Mucosa of descending colon (tissue), 3 donors: ENCODE measurements around the gene RPP38. TPM values are rescaled to one million over a fixed set of nuclear protein-coding genes. Genes with fewer than 3 reads are reported as not detected.

Source experiments
- ATAC-seq: fragments of 200-7000 bp; cut with Tn5 transposase; one replicate; pipeline ENCODE4 v1.9.1; 2020; ENCODE audit warnings: mild to moderate bottlenecking, moderate library complexity
- DNase-seq, 3 donors: peaks; one replicate each; pipeline ENCODE4 v3.0.0-alpha.2; 2020
- H3K36me3 ChIP-seq: fragments of 200-600 bp; one replicate; pipeline ENCODE4 v1.8.0; 2021; ENCODE audit warnings: low read depth, mild to moderate bottlenecking
- H3K4me1 ChIP-seq: fragments of 200-600 bp; one replicate; pipeline ENCODE4 v1.8.0; 2021; ENCODE audit warnings: low read depth, mild to moderate bottlenecking
- H3K4me3 ChIP-seq: fragments of 200-600 bp; one replicate; pipeline ENCODE4 v1.8.0; 2021; ENCODE audit warnings: mild to moderate bottlenecking
- H3K9me3 ChIP-seq: fragments of 200-600 bp; one replicate; pipeline ENCODE4 v1.8.0; 2021; ENCODE audit warnings: mild to moderate bottlenecking
- intact Hi-C, 2 donors: fragments of 100-400 bp; cut with DNase I in 1 of 2; cut with micrococcal nuclease in 1 of 2; formaldehyde crosslinking; loops; one replicate each; pipeline versions ENCODE4 v1.11.0 to v1.11.1; 2022; cut with DNase I, micrococcal nuclease
- total RNA-seq, 3 donors: library from RNA; stranded (reverse); fragmentation: NEBNext Ultra II Directional in 2 of 3; extraction: Animal tissue kit (Norgen Biotek cat#: 25700) in 2 of 3; gene quantifications; one replicate each; pipeline versions ENCODE4 v1.2.1 to v1.2.4, GENCODE V29; 2021 to 2023
- TF ChIP-seq, protein P1 (sequence below): fragments of 200-600 bp; IDR thresholded peaks from one replicate; pipeline ENCODE4 v1.8.0; 2022; ENCODE audit warnings: antibody characterized with exemption, mild to moderate bottlenecking
- donor health status: DM: no; HTN: no; CAD: no; lungs with moderate emphysema.
- donor health status: DM: no; HTN: no; CAD: no.
- donor health status: DM: no; HTN: yes; CAD: no.

The RPP38 gene
- total RNA-seq, 3 donors from 2014 or later: 15.8 to 17.9 (median 17.7) TPM

DNA sequence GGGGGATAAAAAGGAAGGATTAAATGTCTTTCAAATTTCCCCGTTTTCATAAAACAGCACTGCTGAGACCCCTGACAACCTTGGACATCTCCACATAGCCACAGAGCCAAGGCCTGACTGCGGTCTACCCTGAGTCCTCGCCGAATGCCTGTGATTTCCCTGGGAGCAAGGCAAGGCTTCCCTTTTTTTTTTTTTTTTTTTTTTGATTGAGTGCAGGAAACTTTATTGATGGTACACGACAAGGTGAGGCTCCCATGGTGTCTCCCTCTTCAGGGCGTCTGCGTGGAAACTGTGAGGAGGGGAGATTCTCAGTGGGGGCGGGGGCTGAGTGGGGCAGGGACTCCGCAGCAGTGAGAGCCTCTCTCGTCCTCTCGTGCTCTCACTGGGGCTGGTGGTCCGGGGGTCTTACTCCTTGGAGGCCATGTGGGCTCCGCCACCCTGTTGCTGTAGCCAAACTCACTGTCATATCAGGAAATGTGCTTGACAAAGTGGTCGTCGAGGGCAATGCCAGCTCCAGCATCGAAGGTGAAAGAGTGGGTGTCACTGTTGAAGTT is 4.2 kb upstream of the RPP38 start:
- ATAC-seq: no peak
- H3K9me3 ChIP-seq: no peaks in the 10 kb centered on the region
- DNase-seq: no peak
- H3K36me3 ChIP-seq: no peaks in the 10 kb centered on the region
- TF ChIP-seq, protein P1, sequence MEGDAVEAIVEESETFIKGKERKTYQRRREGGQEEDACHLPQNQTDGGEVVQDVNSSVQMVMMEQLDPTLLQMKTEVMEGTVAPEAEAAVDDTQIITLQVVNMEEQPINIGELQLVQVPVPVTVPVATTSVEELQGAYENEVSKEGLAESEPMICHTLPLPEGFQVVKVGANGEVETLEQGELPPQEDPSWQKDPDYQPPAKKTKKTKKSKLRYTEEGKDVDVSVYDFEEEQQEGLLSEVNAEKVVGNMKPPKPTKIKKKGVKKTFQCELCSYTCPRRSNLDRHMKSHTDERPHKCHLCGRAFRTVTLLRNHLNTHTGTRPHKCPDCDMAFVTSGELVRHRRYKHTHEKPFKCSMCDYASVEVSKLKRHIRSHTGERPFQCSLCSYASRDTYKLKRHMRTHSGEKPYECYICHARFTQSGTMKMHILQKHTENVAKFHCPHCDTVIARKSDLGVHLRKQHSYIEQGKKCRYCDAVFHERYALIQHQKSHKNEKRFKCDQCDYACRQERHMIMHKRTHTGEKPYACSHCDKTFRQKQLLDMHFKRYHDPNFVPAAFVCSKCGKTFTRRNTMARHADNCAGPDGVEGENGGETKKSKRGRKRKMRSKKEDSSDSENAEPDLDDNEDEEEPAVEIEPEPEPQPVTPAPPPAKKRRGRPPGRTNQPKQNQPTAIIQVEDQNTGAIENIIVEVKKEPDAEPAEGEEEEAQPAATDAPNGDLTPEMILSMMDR: no peak
- intact Hi-C loops: no loop called here
- no peak overlapping the region for H3K4me3 ChIP-seq
- H3K4me1 ChIP-seq: peaks cover 5% of the 10 kb centered on the region

DNA sequence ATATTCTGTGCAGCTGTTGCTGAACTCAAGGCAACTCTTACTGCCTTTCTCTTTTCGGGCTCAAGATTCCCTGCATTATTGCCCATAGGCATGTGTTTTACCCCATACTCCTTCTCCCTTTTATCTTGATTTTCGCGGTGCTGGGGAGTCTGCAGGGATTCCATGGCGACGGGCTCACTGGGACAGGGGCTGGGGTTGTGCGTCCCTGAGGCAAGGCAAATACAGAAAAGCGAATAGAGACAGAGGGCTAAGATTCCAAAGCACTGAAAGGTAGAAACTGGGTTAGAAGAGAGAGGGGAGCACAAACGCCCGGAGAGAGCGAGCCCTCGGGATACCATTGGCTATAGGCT is 519 bp upstream of the RPP38 start:
- Histone ChIP-seq H3K4me1 (peaks cover 27% of the 10 kb centered on the region), H3K36me3 (no peaks in the 10 kb centered on the region), H3K4me3 (peak overlapping the region; percentile 80), H3K9me3 (no peaks in the 10 kb centered on the region)
- ATAC-seq (peak; percentile 5), DNase-seq (no peak)
- intact Hi-C loops: no loop called here
- TF ChIP-seq, protein P1: no peak

DNA sequence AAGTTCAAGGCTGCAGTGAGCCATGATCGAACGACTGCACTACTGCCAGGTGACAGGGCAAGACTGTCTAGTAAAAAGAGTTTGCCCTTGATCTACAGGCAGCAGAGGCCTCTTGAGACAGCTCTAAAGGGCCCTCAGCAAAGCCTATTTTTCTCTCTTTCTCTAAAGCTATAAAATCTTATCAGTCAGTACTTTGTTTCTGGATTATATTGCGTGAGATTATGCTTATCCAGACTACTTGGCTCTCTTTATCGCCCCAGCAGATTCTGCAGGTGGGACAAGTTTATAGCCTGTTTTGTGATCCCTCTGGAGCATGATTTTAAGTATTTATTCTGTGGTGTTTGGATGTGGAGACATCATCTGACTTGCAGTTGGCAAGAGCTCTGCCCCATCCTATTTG is 2.7 kb downstream of the RPP38 start:
- Histone ChIP-seq H3K9me3 (no peaks in the 10 kb centered on the region), H3K4me3 (no peak overlapping the region), H3K36me3 (peaks cover 11% of the 10 kb centered on the region), H3K4me1 (peaks cover 27% of the 10 kb centered on the region)
- DNase-seq (no peak), ATAC-seq (no peak)
- intact Hi-C loops: loop anchor here (10.0 kb wide), 2 partner anchors 65 to 145 kb away; partner anchors contain the start of genes DCLRE1C (in 1 of the 2), MEIG1 (in 1 of the 2) and NMT2 (in 1 of the 2)
- TF ChIP-seq, protein P1: no peak

DNA sequence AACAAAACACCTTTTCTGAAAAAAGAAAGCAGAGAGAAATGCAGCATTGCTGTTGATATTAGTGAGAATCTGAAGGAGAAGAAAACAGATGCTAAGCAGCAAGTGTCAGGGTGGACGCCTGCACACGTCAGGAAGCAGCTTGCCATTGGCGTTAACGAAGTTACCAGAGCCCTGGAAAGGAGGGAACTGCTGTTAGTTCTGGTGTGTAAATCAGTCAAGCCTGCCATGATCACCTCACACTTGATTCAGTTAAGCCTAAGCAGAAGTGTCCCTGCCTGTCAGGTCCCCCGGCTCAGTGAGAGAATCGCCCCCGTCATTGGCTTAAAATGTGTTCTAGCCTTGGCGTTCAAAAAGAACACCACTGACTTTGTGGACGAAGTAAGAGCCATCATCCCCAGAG is 6.4 kb downstream of the RPP38 start:
- H3K4me3 ChIP-seq: no peak overlapping the region
- H3K4me1 ChIP-seq: peaks cover 24% of the 10 kb centered on the region
- no peaks in the 10 kb centered on the region for H3K9me3 ChIP-seq
- peaks cover 11% of the 10 kb centered on the region for H3K36me3 ChIP-seq
- no peak for DNase-seq
- TF ChIP-seq, protein P1: no peak
- ATAC-seq: no peak
- intact Hi-C loops: loop anchor here (10.0 kb wide), 2 partner anchors 61 to 149 kb away; partner anchors contain the start of genes DCLRE1C (in 1 of the 2), MEIG1 (in 1 of the 2) and NMT2 (in 1 of the 2)

DNA sequence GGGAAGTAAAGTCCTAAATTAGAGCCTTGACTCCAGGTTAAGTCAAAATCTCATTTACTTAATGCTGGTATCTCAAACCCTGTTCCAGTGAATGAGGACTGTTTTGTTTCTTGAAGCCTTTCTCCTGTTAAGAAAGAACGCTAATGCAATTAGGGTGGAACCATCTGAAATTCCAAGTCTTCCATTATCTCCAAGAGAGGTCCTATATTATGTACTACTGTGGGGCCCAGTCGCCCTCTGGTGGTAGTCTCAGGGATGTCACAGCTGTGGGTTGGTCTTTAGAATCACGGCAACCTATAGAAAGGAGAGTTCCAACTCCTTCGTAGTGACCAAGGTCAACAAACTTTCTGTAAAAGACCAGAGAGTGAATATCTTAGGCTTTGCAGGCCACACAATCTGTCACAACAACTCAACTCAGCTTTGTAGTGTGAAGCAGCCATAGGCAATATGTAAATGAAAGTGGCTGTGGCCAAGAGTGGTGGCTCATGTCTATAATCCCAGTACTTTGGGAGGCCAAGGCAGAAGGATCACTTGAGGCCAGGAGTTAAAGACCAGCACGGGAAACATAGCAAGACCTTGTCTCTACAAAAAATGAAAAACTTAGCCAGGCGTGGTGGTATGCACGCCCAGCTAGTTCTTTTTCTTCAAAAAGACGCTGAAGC is 9.3 kb downstream of the RPP38 start:
- ATAC-seq (peak; percentile 96), DNase-seq (peak in 2 of 3 donors; percentile 79 to 90)
- Histone ChIP-seq H3K36me3 (peaks cover 11% of the 10 kb centered on the region), H3K9me3 (no peaks in the 10 kb centered on the region), H3K4me1 (peaks cover 8% of the 10 kb centered on the region), H3K4me3 (no peak overlapping the region)
- intact Hi-C loops: loop anchor here (10.0 kb wide), 2 partner anchors 58 to 152 kb away; partner anchors contain the start of genes DCLRE1C (in 1 of the 2), MEIG1 (in 1 of the 2) and NMT2 (in 1 of the 2)
- TF ChIP-seq, protein P1: peak; percentile 54
